Activated B cell treated with CpG ODN at 0.5 μM for 24 hours (primary cell): ENCODE results near the gene CSF2. TPM values are rescaled to one million over a fixed set of nuclear protein-coding genes. Genes with fewer than 3 reads are reported as not detected.

ENCODE experiments used
- ATAC-seq: fragments of 200-7000 bp; cut with Tn5 transposase; one replicate; pipeline ENCODE4 v1.10.0; 2021; ENCODE audit warnings: low read depth, mild to moderate bottlenecking, moderate library complexity
- CTCF ChIA-PET: fragments of 350-600 bp; sonication (Branson Sonifier 250); formaldehyde crosslinking; loops from one replicate; lab custom pipeline; 2021; ENCODE audit warnings: antibody characterized with exemption; lab: Charles Lee
- POLR2A ChIA-PET: fragments of 350-600 bp; sonication (Branson Sonifier 250); formaldehyde crosslinking; loops from one replicate; lab custom pipeline; 2021; ENCODE audit warnings: antibody characterized with exemption; lab: Charles Lee
- DNase-seq: peaks from one replicate; pipeline ENCODE4 v3.0.0; 2022
- H3K27ac Mint-ChIP-seq: one replicate; pipeline ENCODE4 v1.8.0; 2020; ENCODE audit warnings: mixed read lengths
- H3K27me3 Mint-ChIP-seq: one replicate; pipeline ENCODE4 v1.8.0; 2021; ENCODE audit warnings: mixed read lengths
- H3K36me3 Mint-ChIP-seq: one replicate; pipeline ENCODE4 v1.8.0; 2021; ENCODE audit warnings: low read depth, mixed read lengths
- H3K4me1 Mint-ChIP-seq: one replicate; pipeline ENCODE4 v1.8.0; 2021; ENCODE audit warnings: mixed read lengths
- H3K4me3 Mint-ChIP-seq: one replicate; pipeline ENCODE4 v1.8.0; 2020; ENCODE audit warnings: mild to moderate bottlenecking, mixed read lengths
- H3K9me3 Mint-ChIP-seq: one replicate; pipeline ENCODE4 v1.8.0; 2020; ENCODE audit warnings: mixed read lengths
- CTCF ChIP-seq: fragments of 200-600 bp; IDR thresholded peaks from one replicate; pipeline ENCODE4 v1.8.0; 2022; ENCODE audit warnings: antibody characterized with exemption, mild to moderate bottlenecking
- intact Hi-C: fragments of 100-400 bp; cut with micrococcal nuclease; formaldehyde crosslinking; loops from one replicate; pipeline ENCODE4 v1.15.1; 2024
- total RNA-seq: library from RNA; stranded (reverse); gene quantifications from 2 replicates; pipeline ENCODE4 v1.2.3, GENCODE V29; 2022

Gene CSF2
- total RNA-seq, 1 donor from 2014 or later, result not detected

GRCh38 chr5:132060501-132061161 is 13.0 kb upstream of the CSF2 start, which contains the start of gene IL3:
IL3 (plus strand) TSS chr5:132060655; CDS start chr5:132060707, 52 bp downstream.
- TF ChIP-seq CTCF, result no peak
- no peaks in the 10 kb centered on the region for H3K27me3 Mint-ChIP-seq
- ChIA-PET CTCF (interaction anchor here (1.2 to 8.4 kb wide), 2 partner anchors 10 to 471 kb away, joined by 3 to 94 read pairs; no protein-coding TSS in a partner anchor), POLR2A (no interaction called here)
- ATAC-seq (no peak), DNase-seq (peak; percentile 7)
- H3K9me3 Mint-ChIP-seq, result no peaks in the 10 kb centered on the region
- no peaks in the 10 kb centered on the region for H3K36me3 Mint-ChIP-seq
- no peak within 1 kb of the TSS for H3K27ac Mint-ChIP-seq
- peaks cover 8% of the 10 kb centered on the region for H3K4me1 Mint-ChIP-seq
- intact Hi-C loops, result no loop called here
- H3K4me3 Mint-ChIP-seq, result no peak within 1 kb of the TSS

- DNase-seq (peak; percentile 74), ATAC-seq (peak; percentile 74)
- no peak overlapping the region for H3K4me3 Mint-ChIP-seq
- no peak overlapping the region for H3K27ac Mint-ChIP-seq
- H3K36me3 Mint-ChIP-seq, result no peaks in the 10 kb centered on the region
- peaks cover 8% of the 10 kb centered on the region for H3K4me1 Mint-ChIP-seq
- H3K9me3 Mint-ChIP-seq, result no peaks in the 10 kb centered on the region
- CTCF ChIA-PET, result interaction anchor here (0.6 to 8.4 kb wide), 20 partner anchors 10 to 640 kb away, joined by 3 to 94 read pairs (median 4); partner anchors contain the start of genes CSF2 and SLC22A5
- intact Hi-C loops, result loop anchor here (1.0 kb wide), 1 partner anchor 474 kb away; no protein-coding TSS in a partner anchor
- H3K27me3 Mint-ChIP-seq, result no peaks in the 10 kb centered on the region
- peak; percentile 45 for TF ChIP-seq CTCF
- POLR2A ChIA-PET, result no interaction called here
Observed at GRCh38 chr5:132063090-132063911, 10.3 kb upstream of the CSF2 start.

DNA sequence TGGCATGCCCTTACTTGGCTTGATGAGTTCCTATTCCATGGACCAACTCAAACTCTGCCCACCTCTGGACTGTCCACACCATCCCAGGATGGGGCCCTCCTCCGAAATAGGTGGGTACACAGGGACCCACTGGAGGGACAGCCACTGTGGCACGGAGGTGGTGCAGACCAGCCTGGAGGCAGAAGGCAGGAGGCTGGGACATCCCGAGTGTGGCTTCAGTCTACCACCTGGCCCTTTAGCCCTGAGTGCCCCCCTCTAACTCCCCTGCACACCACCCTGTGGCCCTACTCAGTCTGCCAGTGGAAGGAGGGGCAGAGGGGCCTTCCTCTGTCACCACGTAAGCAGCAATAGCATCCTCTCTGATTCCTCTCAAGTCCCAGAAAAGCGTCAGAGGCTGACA is 9.4 kb upstream of the CSF2 start:
- POLR2A ChIA-PET, result no interaction called here
- H3K4me3 Mint-ChIP-seq, result no peak overlapping the region
- H3K27ac Mint-ChIP-seq, result no peak overlapping the region
- no peaks in the 10 kb centered on the region for H3K27me3 Mint-ChIP-seq
- H3K9me3 Mint-ChIP-seq, result no peaks in the 10 kb centered on the region
- CTCF ChIA-PET, result interaction anchor here (1.0 to 8.4 kb wide), 9 partner anchors 10 to 475 kb away, joined by 3 to 94 read pairs (median 5); partner anchors contain the start of gene CSF2
- DNase-seq (no peak), ATAC-seq (no peak)
- intact Hi-C loops, result loop anchor here (1.0 to 2.0 kb wide), 3 partner anchors 35 to 70 kb away; partner anchors contain the start of gene ACSL6
- no peaks in the 10 kb centered on the region for H3K36me3 Mint-ChIP-seq
- H3K4me1 Mint-ChIP-seq, result peaks cover 8% of the 10 kb centered on the region
- TF ChIP-seq CTCF, result no peak

- ChIA-PET POLR2A (interaction anchor here (0.7 kb wide), 1 partner anchor 413 kb away, joined by 3 read pairs; no protein-coding TSS in a partner anchor), CTCF (interaction anchor here (0.7 to 8.4 kb wide), 7 partner anchors 28 to 475 kb away, joined by 3 to 94 read pairs (median 7); no protein-coding TSS in a partner anchor)
- no peak overlapping the region for H3K27ac Mint-ChIP-seq
- TF ChIP-seq CTCF, result peak; percentile 35
- no peaks in the 10 kb centered on the region for H3K27me3 Mint-ChIP-seq
- no peak overlapping the region for H3K4me3 Mint-ChIP-seq
- no peaks in the 10 kb centered on the region for H3K36me3 Mint-ChIP-seq
- ATAC-seq (peak; percentile 86), DNase-seq (peak; percentile 64)
- intact Hi-C loops, result loop anchor here (1.0 to 2.0 kb wide), 7 partner anchors 34 to 436 kb away; partner anchors contain the start of gene ACSL6
- H3K9me3 Mint-ChIP-seq, result no peaks in the 10 kb centered on the region
- peaks cover 8% of the 10 kb centered on the region for H3K4me1 Mint-ChIP-seq
Observed at GRCh38 chr5:132064738-132065331, 8.8 kb upstream of the CSF2 start.
